GM19238 (cell line): ENCODE measurements around the gene SLC4A9.
A peak's percentile ranks its signal among the peaks of the same experiment; 100 is the strongest.
"Not testable (repeated sequence)": the region's sequence is repeated elsewhere in the genome, so short reads cannot be mapped to it uniquely, and the experiment has no call there.

ENCODE experiments used
- DNase-seq: peaks from one replicate; pipeline ENCODE4 v3.0.0; 2011; ENCODE audit warnings: low spot score; ENCODE audit not compliant: insufficient read length

The SLC4A9 gene

DNA sequence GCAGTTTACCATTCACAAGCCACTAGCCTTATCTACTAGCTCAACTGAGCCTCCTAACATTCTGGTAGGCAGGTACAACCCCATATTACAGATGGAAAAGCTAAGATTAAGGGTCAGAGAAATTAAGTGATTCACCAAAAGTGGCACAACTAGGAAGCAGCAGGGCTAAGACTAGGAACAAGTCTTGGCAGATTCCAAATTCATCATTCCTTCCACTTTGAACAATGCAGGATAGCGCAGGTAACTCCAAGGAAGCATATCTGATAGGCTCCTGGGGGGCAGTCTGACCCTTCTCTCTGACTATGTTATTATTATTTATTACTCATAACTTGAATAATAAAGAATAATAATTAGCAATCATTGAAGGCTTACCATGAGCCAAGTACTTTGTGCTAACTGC, 22.1 kb upstream of the SLC4A9 start:
- no peak for DNase-seq

DNA sequence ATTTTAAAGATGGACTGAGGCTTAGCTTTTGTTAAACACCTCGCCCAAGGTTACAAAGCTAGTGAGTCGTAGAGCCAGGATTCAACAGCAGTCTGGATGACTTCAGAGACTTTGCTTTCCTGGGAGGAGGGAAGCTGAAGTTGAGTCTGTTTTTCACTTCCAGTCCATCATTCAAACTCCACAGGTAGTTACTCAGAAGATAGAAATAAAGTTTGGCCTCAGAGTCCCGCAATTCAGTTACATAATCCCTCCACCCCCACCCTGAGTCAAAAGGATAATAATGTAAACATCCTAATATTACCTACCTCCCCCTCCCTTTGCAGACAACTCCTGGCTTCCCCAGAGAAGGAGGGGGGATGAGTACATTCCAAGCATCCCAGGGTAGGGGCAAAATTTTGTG, 21.7 kb upstream of the SLC4A9 start:
- no peak for DNase-seq

DNA sequence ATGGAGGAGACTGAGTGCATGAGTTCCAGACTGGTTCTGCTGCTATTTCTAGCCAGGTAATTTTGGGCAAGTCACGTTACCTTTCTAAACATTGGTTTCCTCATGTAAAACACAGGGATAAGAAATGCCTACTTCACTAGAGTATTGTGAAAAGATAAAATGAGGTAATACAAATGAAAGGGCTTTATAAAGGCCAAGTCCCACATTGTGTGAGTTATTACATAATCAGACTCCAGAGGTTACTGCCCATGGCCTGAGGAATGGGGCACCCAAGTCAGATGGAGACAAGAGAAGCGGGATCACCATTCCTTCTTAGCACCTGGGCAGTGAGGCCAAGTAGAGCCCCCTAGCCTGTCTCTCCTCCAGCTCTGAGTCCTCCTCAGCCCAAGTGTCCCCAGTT, 21.1 kb upstream of the SLC4A9 start:
- no peak for DNase-seq

DNA sequence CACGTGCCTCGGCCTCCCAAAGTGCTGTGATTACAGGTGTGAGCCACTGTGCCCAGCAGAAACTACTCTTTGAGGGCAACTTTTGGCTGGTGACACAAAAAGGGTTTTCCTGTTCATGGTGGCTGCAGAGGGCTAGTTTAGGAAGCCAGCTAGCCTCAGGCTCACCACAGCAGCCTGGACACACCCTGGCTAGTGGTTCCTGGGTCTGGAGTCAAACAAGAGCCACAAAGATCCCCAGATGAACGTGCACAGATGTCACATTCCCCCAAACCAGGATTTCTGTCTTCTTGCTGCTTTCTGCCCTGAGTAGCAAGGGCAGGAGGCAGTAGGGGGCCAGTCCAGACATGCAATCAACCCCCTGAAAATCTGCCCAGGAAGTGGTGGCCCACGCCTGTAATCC, 20.4 kb upstream of the SLC4A9 start:
- DNase-seq: no peak

DNA sequence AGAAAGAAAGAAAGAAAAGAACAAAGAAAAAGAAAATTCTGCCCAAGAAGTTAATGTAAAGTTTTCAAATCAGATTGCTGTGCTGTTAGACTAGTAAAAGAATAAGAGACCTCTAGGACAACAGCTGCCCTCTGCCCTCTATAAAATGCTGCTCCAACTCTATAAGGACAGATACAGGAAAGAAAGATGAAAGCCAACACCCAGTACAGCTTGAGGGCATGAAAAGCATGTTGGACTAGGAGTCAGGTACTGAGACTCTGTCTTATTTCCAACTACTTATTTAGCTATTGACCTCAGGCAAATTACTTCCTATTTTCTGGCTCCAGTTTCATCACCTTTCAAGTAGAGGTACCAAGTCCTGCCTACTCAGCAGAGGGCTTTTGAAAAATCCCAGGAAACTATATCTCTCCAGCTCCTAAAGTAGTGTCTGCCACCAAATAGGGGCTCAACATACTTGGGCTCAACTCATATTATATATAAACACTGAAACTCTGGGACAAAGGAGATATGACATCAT, 19.3 kb upstream of the SLC4A9 start:
- no peak for DNase-seq

DNA sequence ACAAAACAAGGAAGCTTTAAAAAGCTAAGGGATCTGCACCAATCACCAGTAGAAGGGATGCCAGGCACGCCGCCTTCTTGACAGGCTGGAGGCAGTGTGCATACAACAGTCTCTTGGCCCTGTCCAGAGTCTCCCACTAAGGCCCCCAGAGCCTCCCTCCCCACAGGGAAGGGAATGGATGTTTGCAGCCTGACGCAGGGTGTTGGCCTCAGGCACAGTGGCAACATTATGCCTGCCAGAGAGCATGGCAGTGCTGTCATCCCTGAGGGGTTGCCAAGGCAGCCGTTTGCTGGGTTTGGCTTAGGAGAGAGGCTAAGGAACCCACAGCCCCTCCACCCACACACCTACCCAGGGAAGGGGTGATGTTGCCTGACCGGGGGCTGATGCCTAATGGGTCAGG, 18.4 kb upstream of the SLC4A9 start:
- DNase-seq: no peak

DNA sequence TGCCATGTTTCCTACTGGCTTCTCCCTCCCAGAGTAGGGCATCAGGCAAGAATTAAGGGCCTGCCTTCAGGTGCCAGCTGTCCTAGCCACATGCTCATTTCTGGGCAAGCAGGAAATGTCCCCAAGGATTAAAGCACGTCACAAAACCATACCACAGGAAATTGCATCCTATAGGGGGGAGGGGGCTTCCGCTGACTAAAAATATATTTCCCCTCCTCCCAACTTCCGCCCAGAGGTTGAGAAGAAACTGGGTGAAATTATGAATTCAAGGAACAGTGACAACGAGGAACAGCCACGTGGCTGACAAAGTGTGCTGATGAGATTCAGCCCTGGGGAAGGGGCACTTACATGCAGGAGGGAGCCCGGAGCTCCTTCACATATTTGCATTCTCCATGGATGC, 17.7 kb upstream of the SLC4A9 start:
- DNase-seq: peak; percentile 35

DNA sequence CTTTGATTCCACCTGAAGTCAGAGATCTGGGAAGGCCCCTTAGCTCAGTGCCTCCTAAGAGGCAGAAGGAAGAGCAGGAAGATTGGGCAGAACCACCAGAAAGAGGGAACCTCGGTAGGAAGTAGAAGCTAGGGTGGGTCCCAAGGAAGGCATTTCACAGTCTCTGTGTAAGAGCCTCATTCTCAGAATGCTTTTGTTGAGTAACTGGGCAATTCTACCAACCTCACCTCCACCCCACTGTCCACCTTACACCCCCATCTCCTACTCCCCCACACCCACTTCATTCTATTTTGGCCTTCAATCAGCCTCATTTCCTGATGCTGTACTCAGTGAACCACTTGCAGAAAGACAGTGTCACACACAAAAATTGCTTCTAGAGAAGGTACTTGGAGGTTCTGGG, 17.1 kb upstream of the SLC4A9 start:
- no peak for DNase-seq

DNA sequence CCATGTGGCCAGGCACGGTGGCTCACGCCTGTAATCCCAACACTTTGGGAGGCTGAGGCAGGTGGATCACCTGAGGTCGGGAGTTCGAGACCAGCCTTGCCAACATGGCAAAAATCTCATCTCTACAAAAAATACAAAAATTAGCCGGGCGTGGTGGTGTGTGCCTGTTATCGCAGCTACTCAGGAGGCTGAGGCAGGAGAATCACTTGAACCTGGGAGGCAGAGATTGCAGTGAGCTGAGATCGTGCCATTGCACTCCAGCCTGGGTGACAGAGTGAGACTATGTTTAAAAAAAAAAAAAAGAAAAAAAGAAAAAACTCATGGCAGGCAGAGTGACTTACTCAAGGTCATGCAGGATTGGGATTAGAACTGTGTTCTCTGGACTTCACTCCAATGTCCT, 16.1 kb upstream of the SLC4A9 start:
- not testable (repeated sequence) for DNase-seq

DNA sequence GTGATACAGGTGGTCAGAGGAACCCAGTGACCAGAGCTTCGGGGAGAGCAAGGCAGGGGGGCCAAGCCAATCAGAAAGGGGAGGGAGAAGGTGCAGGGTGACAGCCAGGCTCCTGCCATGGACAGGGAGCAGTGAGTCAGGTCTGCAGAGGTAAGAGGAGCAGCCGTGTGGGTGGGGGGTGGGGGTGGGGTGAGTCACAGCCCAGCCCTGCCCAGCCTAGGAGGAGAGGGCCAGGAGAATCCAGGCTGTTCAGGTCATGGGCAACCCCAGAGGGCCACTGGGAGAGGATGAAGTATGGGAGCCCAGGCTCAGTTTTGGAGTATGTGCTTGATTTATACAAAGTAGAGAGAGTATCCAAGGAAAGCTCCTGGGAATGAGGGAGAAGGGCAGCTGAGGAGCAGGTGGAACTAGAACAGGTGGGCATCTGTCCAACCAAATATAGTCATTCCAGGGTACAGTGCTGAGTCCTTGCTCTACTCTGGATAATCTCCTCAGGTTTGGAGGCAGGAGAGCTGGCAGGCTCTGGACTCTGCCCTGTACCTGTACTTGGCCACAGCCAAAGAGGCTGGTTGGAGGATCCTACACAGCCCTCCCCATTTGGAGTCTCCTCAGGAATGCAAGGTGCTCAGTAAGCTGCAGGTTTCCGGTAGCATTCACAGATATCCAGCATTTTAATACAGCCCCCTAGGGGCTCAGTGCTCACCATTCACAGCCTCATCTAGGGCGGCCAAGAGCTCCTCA, 15.1 kb upstream of the SLC4A9 start:
- DNase-seq: no peak

DNA sequence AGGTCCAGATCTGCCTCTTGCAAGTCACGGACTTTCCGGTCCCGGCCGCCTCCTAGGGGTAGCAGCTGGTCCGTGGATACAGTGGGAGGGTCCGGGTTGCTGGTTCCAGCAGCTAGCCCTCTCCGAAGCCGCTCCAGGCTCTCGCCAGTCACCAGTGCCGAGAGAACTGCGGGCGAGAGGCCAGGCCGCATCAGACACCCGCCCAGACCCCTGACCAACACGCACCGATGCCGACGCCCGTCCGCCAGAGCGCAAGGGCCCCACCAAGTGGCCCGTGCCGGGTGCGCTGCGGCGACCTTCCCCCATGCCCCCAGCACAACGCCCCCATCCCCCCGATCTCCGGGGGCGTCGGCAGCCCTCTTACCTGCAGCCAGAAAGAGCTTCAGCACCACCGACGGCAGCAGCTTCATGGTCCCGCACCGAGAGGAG, 14.1 kb upstream of the SLC4A9 start:
- peak; percentile 15 for DNase-seq

DNA sequence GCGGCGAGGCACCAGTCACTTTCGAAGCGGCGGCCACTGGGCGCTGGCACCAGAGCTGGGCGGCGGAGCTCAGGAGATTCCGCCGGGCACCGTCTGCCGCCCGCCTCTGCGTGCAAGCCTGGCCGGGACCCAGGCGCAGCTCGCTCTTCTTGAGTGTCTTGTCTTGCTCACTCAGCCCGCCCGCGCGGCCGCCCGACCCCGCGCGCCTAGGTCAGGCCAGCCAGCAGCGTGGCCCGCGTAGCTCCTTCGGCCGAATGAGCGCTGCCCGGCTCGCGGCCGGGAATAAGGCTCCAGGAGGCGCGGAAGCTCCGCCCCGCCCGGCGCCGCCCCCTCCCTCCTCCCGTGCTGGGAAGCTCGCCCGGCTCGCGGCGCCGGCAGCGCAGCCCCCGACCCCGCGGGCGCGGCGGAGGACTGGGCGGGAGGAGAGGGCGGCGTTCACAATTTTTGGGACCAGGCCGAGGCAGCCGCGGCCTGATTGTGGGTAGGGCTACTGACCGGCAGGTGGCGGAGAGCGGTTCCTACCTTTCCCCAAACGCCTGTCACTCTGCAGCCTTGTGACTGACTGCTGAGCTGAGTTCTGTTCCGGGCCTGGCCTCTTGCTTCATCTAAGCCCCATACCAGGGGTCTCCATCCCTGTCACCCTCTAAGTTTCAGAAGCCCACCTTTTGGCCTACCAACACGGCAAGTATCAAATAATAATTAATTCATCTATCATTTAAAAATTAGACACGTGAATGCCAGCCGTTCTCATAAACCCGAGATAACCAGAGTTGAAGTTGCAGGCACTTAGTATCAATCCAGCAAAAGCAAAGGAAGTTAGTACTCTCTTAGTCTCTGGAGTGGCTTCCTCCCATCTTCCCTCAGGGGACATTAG, 13.4 kb upstream of the SLC4A9 start, which contains the start of gene HBEGF:
Gene HBEGF, minus strand, starts transcription at position 256 of the 874 bp plus-strand sequence. CDS start 275 bp downstream, outside the sequence.
- DNase-seq: peak; percentile 77

DNA sequence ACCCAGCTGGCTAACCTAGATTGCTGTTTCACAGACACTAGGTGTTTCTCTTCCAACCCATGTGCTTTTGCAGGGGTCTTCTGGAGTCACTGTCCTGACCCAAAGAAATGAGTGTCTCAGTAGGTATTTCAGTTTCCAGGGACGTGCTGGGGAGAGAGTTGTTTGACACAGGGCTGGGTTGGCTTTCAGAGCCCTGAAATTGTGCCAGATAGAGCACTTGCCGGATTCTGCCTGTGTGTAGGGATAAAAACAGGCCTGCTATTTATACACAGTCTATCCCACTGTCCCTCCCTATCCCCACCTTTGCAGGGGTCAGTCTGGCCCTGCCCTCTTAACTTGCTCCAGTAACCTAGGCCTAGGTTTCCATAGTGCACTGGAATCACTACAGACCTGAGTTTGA, 12.6 kb upstream of the SLC4A9 start:
- no peak for DNase-seq

DNA sequence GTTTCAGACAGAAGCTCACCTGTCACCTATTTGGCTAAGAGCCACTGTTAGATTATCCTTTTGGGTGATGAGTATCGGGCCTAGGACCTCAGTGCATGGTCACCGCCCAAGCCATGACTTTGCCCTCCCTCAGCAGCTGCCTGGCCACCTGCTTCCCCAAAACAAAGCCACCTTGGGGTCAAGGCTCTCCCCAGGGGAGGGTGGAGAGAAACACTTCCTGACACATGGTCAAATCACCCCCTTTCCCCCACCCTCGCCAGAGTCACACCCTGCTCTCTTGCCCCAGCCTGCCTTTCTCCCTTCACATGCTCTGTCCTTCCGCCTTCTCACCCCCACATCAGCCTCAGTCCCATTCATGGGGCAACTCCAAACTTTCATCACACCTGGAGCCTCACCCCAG, 11.9 kb upstream of the SLC4A9 start:
- DNase-seq: no peak

DNA sequence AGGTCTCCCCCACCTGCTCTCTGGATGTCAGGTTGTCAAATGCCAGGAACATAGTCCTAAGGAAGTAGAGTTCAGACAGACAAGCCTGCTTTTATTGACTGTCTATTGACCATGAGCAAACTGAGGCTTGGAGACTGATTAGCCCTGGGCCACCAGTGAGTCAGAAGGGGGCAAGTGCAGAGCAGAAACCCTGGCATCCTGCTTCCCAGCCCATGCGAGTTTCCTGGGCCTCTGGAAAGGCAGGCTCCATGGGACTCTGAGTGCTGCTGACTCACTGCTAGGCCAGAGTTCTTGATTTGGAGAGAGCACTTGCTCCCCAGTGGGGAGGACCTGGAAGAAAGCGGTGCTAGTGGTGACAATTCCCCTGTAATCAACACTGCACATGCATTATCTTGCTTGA, 10.8 kb upstream of the SLC4A9 start:
- no peak for DNase-seq

DNA sequence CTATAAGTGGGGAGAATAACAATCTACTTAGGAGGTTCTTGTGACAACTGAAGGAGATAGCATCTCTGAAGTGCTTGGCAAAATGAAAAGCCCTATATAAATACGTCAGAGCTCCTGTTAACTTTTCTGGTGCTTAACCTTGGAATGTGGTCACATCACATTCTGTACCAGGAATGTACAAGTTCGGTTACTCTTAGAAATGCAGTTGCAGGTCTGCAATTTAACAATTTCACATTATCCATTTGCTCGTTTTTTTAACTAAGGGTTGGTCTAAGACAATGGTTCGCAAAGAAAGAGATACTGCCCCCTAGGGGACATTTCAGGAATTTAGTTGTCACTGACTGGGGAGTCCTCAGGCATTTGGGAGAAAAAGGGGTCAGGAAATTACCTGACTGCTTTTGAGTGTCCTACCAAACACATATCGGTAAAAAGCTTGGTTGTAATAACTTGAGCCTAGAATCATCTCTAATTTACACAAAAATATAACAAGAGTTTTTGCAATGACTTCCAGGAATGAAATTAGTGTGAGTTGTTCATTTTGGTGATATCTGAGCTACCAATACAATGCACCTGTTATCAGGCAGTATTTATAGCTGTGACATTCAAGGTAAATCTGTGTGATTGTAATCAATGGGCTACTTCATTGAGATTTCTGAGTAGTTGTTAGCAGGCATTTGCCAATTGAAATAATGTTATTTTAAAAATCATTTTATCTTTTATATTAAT, 8.2 kb upstream of the SLC4A9 start:
- peak; percentile 46 for DNase-seq

DNA sequence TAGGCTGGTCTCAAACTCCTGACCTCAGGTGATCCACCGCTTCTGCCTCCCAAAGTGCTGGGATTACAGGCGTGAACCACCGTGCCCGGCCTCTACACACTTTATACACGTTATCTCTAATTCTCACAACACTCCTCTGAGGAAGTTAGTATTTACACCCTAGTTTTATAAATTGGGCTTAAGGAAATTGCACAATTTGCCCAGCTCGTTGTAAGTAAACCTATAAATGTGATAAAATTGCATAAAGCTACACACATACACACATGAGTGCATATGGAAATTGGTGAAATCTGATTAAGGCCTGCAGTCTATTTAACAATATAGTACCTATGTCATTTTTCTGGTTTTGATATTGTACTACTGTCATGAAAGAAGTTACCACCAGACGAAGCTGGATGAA, 4.4 kb upstream of the SLC4A9 start:
- no peak for DNase-seq

DNA sequence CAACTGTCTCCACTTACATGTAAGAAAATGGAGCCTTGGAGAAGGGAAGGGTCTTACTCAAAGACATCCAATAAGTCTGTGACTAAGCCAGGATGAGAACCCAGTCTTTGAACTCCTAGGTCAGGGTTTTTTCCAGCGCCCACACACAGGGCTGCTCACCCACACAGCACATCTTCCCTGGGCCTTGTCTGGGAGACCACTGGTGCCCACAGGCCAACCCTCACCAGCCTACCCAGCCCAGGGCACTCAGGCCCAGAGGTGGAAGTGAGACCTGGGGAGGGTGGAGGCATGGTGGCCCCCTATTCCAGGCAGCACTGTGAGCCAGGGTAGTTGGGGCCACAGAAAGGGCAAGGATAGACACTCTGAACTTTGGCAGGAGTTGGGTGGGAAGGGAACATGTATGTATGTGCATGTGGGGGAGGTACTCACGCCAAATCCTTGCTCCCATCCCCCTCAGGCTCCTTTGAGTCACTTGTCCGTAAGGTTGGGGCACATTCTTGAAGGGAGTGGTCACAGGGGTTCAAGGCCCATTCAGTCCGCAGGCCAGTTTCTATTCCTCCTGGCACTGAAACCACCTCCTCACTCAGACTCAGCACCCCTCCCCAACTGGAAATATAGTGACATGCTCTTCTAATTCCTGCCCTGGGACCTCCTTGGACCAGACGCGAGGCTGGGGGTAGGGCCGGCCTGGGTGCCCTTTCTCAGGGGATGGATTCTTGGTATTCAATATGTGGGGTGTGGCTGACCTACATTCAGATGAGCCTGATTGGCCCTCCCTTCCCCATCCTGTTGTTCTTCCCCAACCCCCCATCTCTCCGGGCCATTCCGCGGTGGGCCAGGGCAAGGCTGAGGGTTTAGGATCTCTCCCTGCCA, 2.9 kb upstream of the SLC4A9 start:
- no peak for DNase-seq

DNA sequence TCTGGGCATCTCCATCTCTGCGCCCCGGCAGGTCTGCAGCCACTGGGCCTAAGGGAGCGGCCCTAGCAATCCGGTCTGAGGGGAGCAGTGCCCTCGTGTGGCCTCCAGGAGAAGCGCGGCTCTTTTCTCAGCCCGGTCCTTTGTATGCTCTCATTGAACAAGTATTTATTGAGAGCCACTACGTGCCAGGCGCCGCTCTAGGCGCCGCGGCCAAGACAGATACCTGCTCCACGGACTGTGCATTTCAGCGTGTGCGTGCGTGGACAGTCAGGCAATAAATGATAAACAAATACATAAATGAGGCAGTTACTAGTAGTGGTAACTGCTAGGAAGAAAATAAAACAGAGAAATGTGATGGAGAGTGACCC, 2.3 kb upstream of the SLC4A9 start:
- DNase-seq: peak; percentile 85

DNA sequence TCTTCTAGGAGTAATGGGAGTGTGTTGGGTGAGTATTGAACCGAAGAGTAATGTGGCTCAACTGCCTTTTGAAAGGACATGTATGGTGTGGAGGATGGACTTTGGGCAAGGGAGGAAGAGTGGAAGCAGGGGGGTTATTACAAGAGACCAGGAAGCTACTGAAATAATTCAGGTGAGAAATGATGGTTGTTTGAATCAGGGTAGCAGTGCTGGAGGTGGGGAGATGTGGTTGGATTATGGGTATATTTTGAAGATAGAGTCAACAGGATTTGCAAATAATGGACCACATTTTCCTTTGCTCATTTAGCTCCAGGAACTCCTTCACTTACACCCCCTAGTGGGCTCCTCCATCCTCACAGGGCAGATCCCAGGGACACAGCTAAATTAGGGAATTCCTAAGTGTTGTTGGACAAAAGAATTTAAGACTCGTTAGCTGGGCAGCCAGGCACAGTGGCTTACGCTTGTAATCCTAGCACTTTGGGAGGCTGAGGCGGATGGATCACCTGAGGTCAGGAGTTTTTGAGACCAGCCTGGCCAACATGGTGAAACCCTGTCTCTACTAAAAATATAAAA, 1.2 kb upstream of the SLC4A9 start:
- no peak for DNase-seq
